ENCODE measurements around the gene MEA1. TPM values are rescaled to one million over a fixed set of nuclear protein-coding genes. Genes with fewer than 3 reads are reported as not detected.
A peak's percentile ranks its signal among the peaks of the same experiment; 100 is the strongest.

MEA1 gene
- total RNA-seq, 2 donors from 2014 or later: 93.3 to 104 TPM

- TF ChIP-seq CTCF (conservative IDR thresholded peaks at IDR 0.05): no peak
- H3K36me3 Mint-ChIP-seq (ENCODE audit: low read depth): peaks cover 79% of the 10 kb centered on the region
- Histone ChIP-seq H3K9me3 (ENCODE audit: control insufficient read depth, low read length) (no peaks in the 10 kb centered on the region), H3K27ac (ENCODE audit: low read depth, low read length) (no peak overlapping the region), H3K9ac (ENCODE audit: extremely low read depth, low read length, poor library complexity, severe bottlenecking) (no peak overlapping the region), H3K36me3 (ENCODE audit: control insufficient read depth, insufficient read depth, low read length) (peaks cover 71% of the 10 kb centered on the region), H3K4me3 (ENCODE audit: low read length) (no peak overlapping the region), H3K4me1 (ENCODE audit: control insufficient read depth, insufficient read depth, low read length) (no peaks in the 10 kb centered on the region), H3K27me3 (ENCODE audit: control insufficient read depth, insufficient read depth, low read length, poor library complexity, severe bottlenecking) (no peaks in the 10 kb centered on the region)
- H3K4me3 Mint-ChIP-seq: no peak overlapping the region
- H3K27me3 Mint-ChIP-seq (ENCODE audit: insufficient read depth): no peaks in the 10 kb centered on the region
- H3K4me1 Mint-ChIP-seq: no peaks in the 10 kb centered on the region
- 90% methylated on average over 3 to 9 of the region's 9 CpGs for WGBS, 2 experiments (ENCODE audit: insufficient coverage in 1 of 2, insufficient read length in 1 of 2)
- H3K9me3 Mint-ChIP-seq: no peaks in the 10 kb centered on the region
- no peak overlapping the region for H3K27ac Mint-ChIP-seq
- no peak for DNase-seq
These were observed 23.0 kb upstream of the MEA1 start for GRCh38 chr6:43036712-43037111.

- WGBS, 2 experiments (ENCODE audit: insufficient coverage in 1 of 2, insufficient read length in 1 of 2): 78 to 87% methylated on average over 4 of the region's 4 CpGs
These were observed 21.9 kb upstream of the MEA1 start for GRCh38 chr6:43035495-43036194.

GRCh38 chr6:43034190-43034525, 20.4 kb upstream of the MEA1 start:
- H3K27ac Mint-ChIP-seq: no peak overlapping the region
- H3K9ac ChIP-seq (ENCODE audit: extremely low read depth, low read length, poor library complexity, severe bottlenecking): no peak overlapping the region
- TF ChIP-seq CTCF (conservative IDR thresholded peaks at IDR 0.05): no peak
- H3K36me3 Mint-ChIP-seq (ENCODE audit: low read depth): peaks cover 84% of the 10 kb centered on the region
- no peaks in the 10 kb centered on the region for H3K4me1 ChIP-seq (ENCODE audit: control insufficient read depth, insufficient read depth, low read length)
- H3K4me1 Mint-ChIP-seq: no peaks in the 10 kb centered on the region
- no peaks in the 10 kb centered on the region for H3K9me3 Mint-ChIP-seq
- no peaks in the 10 kb centered on the region for H3K27me3 Mint-ChIP-seq (ENCODE audit: insufficient read depth)
- no peak for DNase-seq
- no peaks in the 10 kb centered on the region for H3K9me3 ChIP-seq (ENCODE audit: control insufficient read depth, low read length)
- 92 to 94% methylated on average over 1 to 2 of the region's 2 CpGs for whole genome bisulfite sequencing, 2 experiments (ENCODE audit: insufficient coverage in 1 of 2, insufficient read length in 1 of 2)
- H3K36me3 ChIP-seq (ENCODE audit: control insufficient read depth, insufficient read depth, low read length): peaks cover 71% of the 10 kb centered on the region
- H3K27ac ChIP-seq (ENCODE audit: low read depth, low read length): no peak overlapping the region
- H3K4me3 ChIP-seq (ENCODE audit: low read length): no peak overlapping the region
- H3K27me3 ChIP-seq (ENCODE audit: control insufficient read depth, insufficient read depth, low read length, poor library complexity, severe bottlenecking): no peaks in the 10 kb centered on the region
- no peak overlapping the region for H3K4me3 Mint-ChIP-seq

More at GRCh38 chr6:43035495-43036194, 21.9 kb upstream of the MEA1 start:
- no peaks in the 10 kb centered on the region for H3K9me3 ChIP-seq (ENCODE audit: control insufficient read depth, low read length)
- DNase-seq: no peak
- H3K36me3 ChIP-seq (ENCODE audit: control insufficient read depth, insufficient read depth, low read length): peaks cover 66% of the 10 kb centered on the region
- Mint-ChIP-seq H3K27me3 (ENCODE audit: insufficient read depth) (no peaks in the 10 kb centered on the region), H3K9me3 (no peaks in the 10 kb centered on the region), H3K4me1 (no peaks in the 10 kb centered on the region), H3K4me3 (no peak overlapping the region), H3K36me3 (ENCODE audit: low read depth) (peaks cover 81% of the 10 kb centered on the region), H3K27ac (no peak overlapping the region)
- H3K9ac ChIP-seq (ENCODE audit: extremely low read depth, low read length, poor library complexity, severe bottlenecking): no peak overlapping the region
- no peak overlapping the region for H3K4me3 ChIP-seq (ENCODE audit: low read length)
- peak overlapping the region; percentile 41 for H3K27ac ChIP-seq (ENCODE audit: low read depth, low read length)
- no peak for TF ChIP-seq CTCF (conservative IDR thresholded peaks at IDR 0.05)
- H3K4me1 ChIP-seq (ENCODE audit: control insufficient read depth, insufficient read depth, low read length): no peaks in the 10 kb centered on the region
- H3K27me3 ChIP-seq (ENCODE audit: control insufficient read depth, insufficient read depth, low read length, poor library complexity, severe bottlenecking): no peaks in the 10 kb centered on the region
